ENCODE results near the gene NAMPT.
"Not testable (repeated sequence)": the region's sequence is repeated elsewhere in the genome, so short reads cannot be mapped to it uniquely, and the experiment has no call there.

The NAMPT gene

GRCh38 chr7:106284714-106285050, at the start of gene NAMPT:
NAMPT (minus strand) TSS chr7:106284983; CDS start chr7:106284884, 99 bp downstream.
- DNase-seq, result no peak

GRCh38 chr7:106332201-106332600, 47.4 kb upstream of the NAMPT start:
- DNase-seq, result no peak

- no peak for DNase-seq
Observed at GRCh38 chr7:106331441-106332175, 46.8 kb upstream of the NAMPT start.

GRCh38 chr7:106329971-106330733, 45.4 kb upstream of the NAMPT start:
- DNase-seq, result no peak

- no peak for DNase-seq
Observed at GRCh38 chr7:106329408-106329807, 44.6 kb upstream of the NAMPT start.

GRCh38 chr7:106327538-106328481, 43.0 kb upstream of the NAMPT start:
- DNase-seq, result no peak

- no peak for DNase-seq
Observed at GRCh38 chr7:106326594-106327537, 42.1 kb upstream of the NAMPT start.

GRCh38 chr7:106324509-106324908, 39.7 kb upstream of the NAMPT start:
- DNase-seq, result not testable (repeated sequence)

- DNase-seq, result not testable (repeated sequence)
Observed at GRCh38 chr7:106320254-106320770, 35.5 kb upstream of the NAMPT start.

- DNase-seq, result no peak
Observed at GRCh38 chr7:106318482-106318881, 33.7 kb upstream of the NAMPT start.

GRCh38 chr7:106317971-106318370, 33.2 kb upstream of the NAMPT start:
- DNase-seq, result no peak

GRCh38 chr7:106316947-106317346, 32.2 kb upstream of the NAMPT start:
- no peak for DNase-seq

GRCh38 chr7:106314875-106315274, 30.1 kb upstream of the NAMPT start:
- no peak for DNase-seq

- DNase-seq, result no peak
Observed at GRCh38 chr7:106313966-106314365, 29.2 kb upstream of the NAMPT start.

- DNase-seq, result no peak
Observed at GRCh38 chr7:106313456-106313901, 28.7 kb upstream of the NAMPT start.

GRCh38 chr7:106312906-106313305, 28.1 kb upstream of the NAMPT start:
- DNase-seq, result no peak

- DNase-seq, result no peak
Observed at GRCh38 chr7:106312099-106312871, 27.5 kb upstream of the NAMPT start.

GRCh38 chr7:106309362-106309761, 24.6 kb upstream of the NAMPT start:
- DNase-seq, result no peak

- DNase-seq, result no peak
Observed at GRCh38 chr7:106306256-106306655, 21.5 kb upstream of the NAMPT start.

GRCh38 chr7:106305732-106306131, 20.9 kb upstream of the NAMPT start:
- no peak for DNase-seq

- no peak for DNase-seq
Observed at GRCh38 chr7:106304568-106304967, 19.8 kb upstream of the NAMPT start.

All from GOT3 (cell line).